PFSK-1 (cell line): ENCODE measurements around the gene MYRF.

Experiments used
- FOXP2 ChIP-seq: optimal IDR thresholded peaks from 2 replicates; pipeline ENCODE3; 2011; ENCODE audit warnings: borderline replicate concordance, control low read depth, inconsistent platforms; ENCODE audit not compliant: insufficient read depth; ENCODE audit errors: extremely low read length, extremely low read depth
- POLR2AphosphoS5 ChIP-seq: IDR thresholded peaks from 2 replicates; pipeline ENCODE4 v1.6.1; 2012; ENCODE audit warnings: low read depth, mild to moderate bottlenecking, control low read depth, low read length, moderate library complexity
- SIN3A ChIP-seq: IDR thresholded peaks from 2 replicates; pipeline ENCODE4 v1.6.1; 2012; ENCODE audit warnings: mild to moderate bottlenecking, low read length, moderate library complexity, borderline replicate concordance; ENCODE audit not compliant: insufficient read depth
- TAF1 ChIP-seq: IDR thresholded peaks from 2 replicates; pipeline ENCODE4 v1.6.1; 2012; ENCODE audit warnings: low read length, control low read depth, borderline replicate concordance; ENCODE audit not compliant: insufficient read depth
- TF ChIP-seq, protein P1 (sequence below), 2 experiments: IDR thresholded peaks; 2 replicates each; pipeline versions ENCODE4 v1.6.1 to v1.8.0; 2011 to 2012; ENCODE audit warnings: low read depth in 2 of 2, low read length in 2 of 2, control low read depth in 1 of 2, inconsistent platforms in 1 of 2, mild to moderate bottlenecking in 1 of 2, moderate library complexity in 1 of 2; ENCODE audit not compliant: insufficient read depth in 1 of 2

The MYRF gene

DNA sequence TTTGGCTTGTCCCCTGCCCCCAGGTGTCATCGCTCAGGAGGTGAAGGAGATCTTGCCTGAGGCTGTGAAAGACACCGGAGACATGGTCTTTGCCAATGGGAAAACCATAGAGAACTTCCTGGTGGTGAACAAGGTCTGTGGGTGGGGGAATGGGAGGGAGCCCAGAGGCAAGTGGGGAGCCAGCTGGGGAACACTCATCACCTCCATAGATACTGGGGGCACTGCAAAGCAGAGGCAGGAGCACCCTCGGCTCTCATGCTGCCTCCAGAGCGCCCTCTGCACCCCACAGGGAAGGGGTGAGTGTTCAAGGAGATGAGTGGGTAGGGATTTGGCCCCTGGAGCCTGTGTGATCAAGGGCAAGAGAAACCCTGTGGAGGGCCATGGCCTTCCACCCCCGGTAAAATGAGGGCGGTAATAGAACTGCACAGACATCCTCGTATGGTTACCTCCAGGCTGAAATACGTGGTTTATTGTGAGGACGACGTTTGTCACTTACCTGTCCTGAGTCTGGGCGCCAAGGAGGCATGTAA is 26.0 kb downstream of the MYRF start:
- TF ChIP-seq TAF1 (no peak), FOXP2 (no peak), SIN3A (no peak), POLR2AphosphoS5 (no peak)

DNA sequence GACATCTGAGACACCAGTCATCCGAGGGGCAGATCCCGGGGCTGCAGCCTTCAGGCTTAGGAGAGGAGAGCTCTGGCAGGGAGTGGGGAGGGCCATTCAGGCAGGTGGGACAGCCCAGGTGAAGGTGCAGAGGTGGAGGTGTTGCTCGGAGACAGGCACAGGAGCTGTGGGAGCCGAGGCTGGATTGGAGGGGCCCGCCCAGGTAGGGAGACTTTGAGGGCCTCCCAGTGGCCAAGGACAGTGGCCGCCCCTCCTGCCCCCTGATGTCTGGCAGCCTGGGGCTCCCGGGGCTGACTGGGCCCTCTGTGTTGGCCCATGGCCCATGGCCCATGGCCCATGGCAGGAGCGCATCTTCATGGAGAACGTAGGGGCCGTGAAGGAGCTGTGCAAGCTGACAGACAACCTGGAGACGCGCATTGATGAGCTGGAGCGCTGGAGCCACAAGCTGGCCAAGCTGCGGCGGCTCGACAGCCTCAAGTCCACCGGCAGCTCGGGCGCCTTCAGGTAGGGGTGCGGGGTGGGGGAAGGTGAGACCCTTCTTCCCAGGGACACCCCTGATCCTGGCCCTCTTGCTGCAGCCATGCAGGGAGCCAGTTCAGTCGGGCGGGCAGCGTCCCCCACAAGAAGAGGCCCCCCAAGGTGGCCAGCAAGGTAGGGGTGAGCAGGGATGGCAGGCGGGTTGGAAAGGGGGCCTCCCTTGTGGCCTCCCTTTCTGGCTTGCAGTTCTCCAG is 26.6 kb downstream of the MYRF start:
- no peak for TF ChIP-seq POLR2AphosphoS5
- TF ChIP-seq, protein P1, sequence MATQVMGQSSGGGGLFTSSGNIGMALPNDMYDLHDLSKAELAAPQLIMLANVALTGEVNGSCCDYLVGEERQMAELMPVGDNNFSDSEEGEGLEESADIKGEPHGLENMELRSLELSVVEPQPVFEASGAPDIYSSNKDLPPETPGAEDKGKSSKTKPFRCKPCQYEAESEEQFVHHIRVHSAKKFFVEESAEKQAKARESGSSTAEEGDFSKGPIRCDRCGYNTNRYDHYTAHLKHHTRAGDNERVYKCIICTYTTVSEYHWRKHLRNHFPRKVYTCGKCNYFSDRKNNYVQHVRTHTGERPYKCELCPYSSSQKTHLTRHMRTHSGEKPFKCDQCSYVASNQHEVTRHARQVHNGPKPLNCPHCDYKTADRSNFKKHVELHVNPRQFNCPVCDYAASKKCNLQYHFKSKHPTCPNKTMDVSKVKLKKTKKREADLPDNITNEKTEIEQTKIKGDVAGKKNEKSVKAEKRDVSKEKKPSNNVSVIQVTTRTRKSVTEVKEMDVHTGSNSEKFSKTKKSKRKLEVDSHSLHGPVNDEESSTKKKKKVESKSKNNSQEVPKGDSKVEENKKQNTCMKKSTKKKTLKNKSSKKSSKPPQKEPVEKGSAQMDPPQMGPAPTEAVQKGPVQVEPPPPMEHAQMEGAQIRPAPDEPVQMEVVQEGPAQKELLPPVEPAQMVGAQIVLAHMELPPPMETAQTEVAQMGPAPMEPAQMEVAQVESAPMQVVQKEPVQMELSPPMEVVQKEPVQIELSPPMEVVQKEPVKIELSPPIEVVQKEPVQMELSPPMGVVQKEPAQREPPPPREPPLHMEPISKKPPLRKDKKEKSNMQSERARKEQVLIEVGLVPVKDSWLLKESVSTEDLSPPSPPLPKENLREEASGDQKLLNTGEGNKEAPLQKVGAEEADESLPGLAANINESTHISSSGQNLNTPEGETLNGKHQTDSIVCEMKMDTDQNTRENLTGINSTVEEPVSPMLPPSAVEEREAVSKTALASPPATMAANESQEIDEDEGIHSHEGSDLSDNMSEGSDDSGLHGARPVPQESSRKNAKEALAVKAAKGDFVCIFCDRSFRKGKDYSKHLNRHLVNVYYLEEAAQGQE (IDR thresholded peaks at IDR 0.05; ENCODE audit: insufficient read depth in 1 of 2, low read depth in 2 of 2, low read length in 2 of 2), result no peak
- no peak for TF ChIP-seq SIN3A
- no peak for TF ChIP-seq FOXP2
- TF ChIP-seq TAF1, result no peak

DNA sequence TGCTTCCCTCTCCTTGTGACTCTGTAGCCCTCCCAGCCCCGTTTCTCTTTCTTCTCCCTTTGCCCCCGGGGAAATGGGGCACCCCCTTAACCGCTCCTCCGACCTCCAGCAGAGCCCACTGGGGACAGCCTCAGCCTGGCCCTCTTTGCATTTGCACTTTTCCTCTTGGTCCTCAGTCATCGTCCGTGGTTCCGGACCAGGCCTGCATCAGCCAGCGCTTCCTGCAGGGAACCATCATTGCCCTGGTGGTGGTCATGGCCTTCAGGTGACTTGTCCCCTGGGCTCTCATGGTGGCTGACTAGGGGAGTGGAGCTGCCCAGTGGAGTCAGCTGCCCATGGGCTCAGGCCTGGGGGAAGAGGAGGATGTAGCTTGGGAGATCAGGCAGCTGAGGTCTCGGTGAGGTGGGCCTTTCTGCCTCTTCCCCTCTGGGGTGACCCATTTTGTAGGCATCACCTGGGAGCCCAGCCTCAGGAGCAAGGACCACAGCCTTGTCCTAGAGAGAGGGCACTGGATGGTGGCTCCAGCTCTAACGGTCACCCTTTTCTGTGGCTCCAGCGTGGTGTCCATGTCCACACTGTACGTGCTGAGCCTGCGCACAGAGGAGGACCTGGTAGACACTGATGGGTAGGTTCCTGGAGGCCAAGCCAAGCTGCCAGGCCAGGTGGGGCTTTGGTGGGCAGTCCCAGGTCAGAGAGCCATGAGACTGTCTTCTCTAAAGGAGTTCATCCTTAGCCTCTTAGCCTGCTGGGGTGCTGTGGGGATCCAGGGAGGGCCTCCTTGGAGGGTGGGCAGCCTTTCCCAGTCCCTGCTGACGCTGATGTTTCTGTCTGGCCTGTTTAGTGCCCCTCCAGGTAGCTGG is 27.5 kb downstream of the MYRF start:
- TF ChIP-seq TAF1, result no peak
- no peak for TF ChIP-seq SIN3A
- TF ChIP-seq, protein P1 (IDR thresholded peaks at IDR 0.05; ENCODE audit: insufficient read depth in 1 of 2, low read depth in 2 of 2, low read length in 2 of 2), result no peak
- no peak for TF ChIP-seq FOXP2
- no peak for TF ChIP-seq POLR2AphosphoS5

- no peak for TF ChIP-seq FOXP2
- TF ChIP-seq POLR2AphosphoS5, result no peak
- no peak for TF ChIP-seq SIN3A
- TF ChIP-seq, protein P1 (IDR thresholded peaks at IDR 0.05; ENCODE audit: insufficient read depth in 1 of 2, low read depth in 2 of 2, low read length in 2 of 2), result no peak
- no peak for TF ChIP-seq TAF1
Observed at GRCh38 chr11:61780581-61781162, 28.2 kb downstream of the MYRF start.

DNA sequence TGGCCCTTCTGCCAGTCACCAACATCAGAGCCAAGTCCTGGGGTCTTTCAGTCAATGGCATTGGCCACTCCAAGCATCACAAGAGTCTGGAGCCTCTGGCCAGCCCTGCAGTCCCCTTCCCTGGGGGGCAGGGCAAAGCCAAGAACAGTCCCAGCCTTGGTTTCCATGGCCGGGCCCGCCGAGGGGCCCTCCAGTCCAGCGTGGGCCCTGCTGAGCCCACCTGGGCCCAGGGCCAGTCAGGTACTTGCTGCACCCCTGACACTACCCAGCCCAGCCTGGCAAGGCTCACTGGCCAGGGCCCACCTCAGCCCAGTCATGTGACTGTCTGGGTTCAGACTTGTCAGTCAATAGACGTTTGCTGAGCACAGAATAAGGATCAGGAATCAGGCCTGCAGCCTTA is 29.1 kb downstream of the MYRF start:
- TF ChIP-seq TAF1 (no peak), FOXP2 (no peak), SIN3A (no peak), POLR2AphosphoS5 (no peak)
- TF ChIP-seq, protein P1 (IDR thresholded peaks at IDR 0.05; ENCODE audit: insufficient read depth in 1 of 2, low read depth in 2 of 2, low read length in 2 of 2), result no peak
